ENCODE measurements around the gene CARNS1.

CARNS1 gene
- 0 to 1.7 (median 0.21) reads per million in 18 experiments for total RNA-seq

GRCh38 chr11:67415501-67416304 is at the start of gene CARNS1:
TSS of gene CARNS1 (plus strand) at chr11:67415678. CDS start at chr11:67416200, 522 bp downstream.
- no peak for DNase-seq

GRCh38 chr11:67365736-67366444 is 49.6 kb upstream of the CARNS1 start:
- DNase-seq: no peak

GRCh38 chr11:67366546-67366945 is 48.9 kb upstream of the CARNS1 start:
- no peak for DNase-seq

- DNase-seq: peak in 1 of 2 donors; percentile 35
Measured at GRCh38 chr11:67366961-67367760, 48.3 kb upstream of the CARNS1 start.

- no peak for DNase-seq
Measured at GRCh38 chr11:67367761-67368227, 47.7 kb upstream of the CARNS1 start.

- DNase-seq: no peak
Measured at GRCh38 chr11:67368621-67369020, 46.9 kb upstream of the CARNS1 start.

GRCh38 chr11:67369275-67369674 is 46.2 kb upstream of the CARNS1 start:
- no peak for DNase-seq

- DNase-seq: no peak
Measured at GRCh38 chr11:67369801-67370284, 45.6 kb upstream of the CARNS1 start.

- no peak for DNase-seq
Measured at GRCh38 chr11:67370351-67371076, 45.0 kb upstream of the CARNS1 start.

- peak; percentile 82 to 87 for DNase-seq
Measured at GRCh38 chr11:67371189-67371910, 44.1 kb upstream of the CARNS1 start.

GRCh38 chr11:67371911-67372320 is 43.6 kb upstream of the CARNS1 start:
- peak in 1 of 2 donors; percentile 42 for DNase-seq

GRCh38 chr11:67372321-67372992 is 43.0 kb upstream of the CARNS1 start:
- no peak for DNase-seq

- peak; percentile 28 to 44 for DNase-seq
Measured at GRCh38 chr11:67372993-67373647, 42.4 kb upstream of the CARNS1 start, which contains the start of gene CLCF1. TSS of gene CLCF1 (minus strand) at chr11:67373598. CDS start at chr11:67373539, 59 bp downstream.

- DNase-seq: peak; percentile 85 to 87
Measured at GRCh38 chr11:67373648-67374570, 41.6 kb upstream of the CARNS1 start.

- no peak for DNase-seq
Measured at GRCh38 chr11:67374571-67375281, 40.8 kb upstream of the CARNS1 start.

- no peak for DNase-seq
Measured at GRCh38 chr11:67375320-67376055, 40.0 kb upstream of the CARNS1 start.

GRCh38 chr11:67376063-67376820 is 39.2 kb upstream of the CARNS1 start:
- DNase-seq: no peak

Measured in inflammatory macrophage (primary cell).